Activated CD8-positive, alpha-beta memory T cell treated with anti-CD3 and anti-CD28 coated beads, Interleukin-2, amount 50 U/mL, for 24 hours (primary cell): Measurements from ENCODE around the gene MAP3K2.

Source experiments
- DNase-seq: peaks from one replicate; pipeline ENCODE4 v3.0.0-alpha.2; 2020; ENCODE audit errors: extremely low read depth

MAP3K2 gene

GRCh38 chr2:127351603-127352002, 36.2 kb downstream of the MAP3K2 start:
- DNase-seq: no peak

GRCh38 chr2:127348426-127349000, 39.3 kb downstream of the MAP3K2 start:
- no peak for DNase-seq

- DNase-seq: no peak
Measured at GRCh38 chr2:127347734-127348392, 39.9 kb downstream of the MAP3K2 start.

GRCh38 chr2:127347015-127347414, 40.8 kb downstream of the MAP3K2 start:
- no peak for DNase-seq

- DNase-seq: no peak
Measured at GRCh38 chr2:127343277-127343676, 44.5 kb downstream of the MAP3K2 start.

- DNase-seq: no peak
Measured at GRCh38 chr2:127342101-127342500, 45.7 kb downstream of the MAP3K2 start.

- no peak for DNase-seq
Measured at GRCh38 chr2:127332335-127332734, 55.4 kb downstream of the MAP3K2 start.

GRCh38 chr2:127330753-127331152, 57.0 kb downstream of the MAP3K2 start:
- no peak for DNase-seq

- DNase-seq: no peak
Measured at GRCh38 chr2:127326289-127326945, 61.4 kb downstream of the MAP3K2 start.

GRCh38 chr2:127324635-127325034, 63.1 kb downstream of the MAP3K2 start:
- no peak for DNase-seq

- DNase-seq: no peak
Measured at GRCh38 chr2:127321303-127321702, 66.5 kb downstream of the MAP3K2 start.

- no peak for DNase-seq
Measured at GRCh38 chr2:127320586-127321275, 67.0 kb downstream of the MAP3K2 start.

- DNase-seq: no peak
Measured at GRCh38 chr2:127320067-127320466, 67.7 kb downstream of the MAP3K2 start.

GRCh38 chr2:127314193-127314988, 73.4 kb downstream of the MAP3K2 start:
- no peak for DNase-seq

- no peak for DNase-seq
Measured at GRCh38 chr2:127313406-127313805, 74.4 kb downstream of the MAP3K2 start.

- no peak for DNase-seq
Measured at GRCh38 chr2:127310980-127311379, 76.8 kb downstream of the MAP3K2 start.

- no peak for DNase-seq
Measured at GRCh38 chr2:127309468-127309867, 78.3 kb downstream of the MAP3K2 start.

GRCh38 chr2:127308586-127309138, 79.1 kb downstream of the MAP3K2 start:
- no peak for DNase-seq

- no peak for DNase-seq
Measured at GRCh38 chr2:127305990-127306585, 81.7 kb downstream of the MAP3K2 start.

GRCh38 chr2:127302168-127302567, 85.6 kb downstream of the MAP3K2 start:
- no peak for DNase-seq
